D341Med (cell line): ENCODE results near the gene TECPR2.
"Not testable (repeated sequence)": the region's sequence is repeated elsewhere in the genome, so short reads cannot be mapped to it uniquely, and the experiment has no call there.

Source experiments
- DNase-seq: peaks from one replicate; pipeline ENCODE4 v3.0.0; 2012; ENCODE audit warnings: low spot score

TECPR2 gene

DNA sequence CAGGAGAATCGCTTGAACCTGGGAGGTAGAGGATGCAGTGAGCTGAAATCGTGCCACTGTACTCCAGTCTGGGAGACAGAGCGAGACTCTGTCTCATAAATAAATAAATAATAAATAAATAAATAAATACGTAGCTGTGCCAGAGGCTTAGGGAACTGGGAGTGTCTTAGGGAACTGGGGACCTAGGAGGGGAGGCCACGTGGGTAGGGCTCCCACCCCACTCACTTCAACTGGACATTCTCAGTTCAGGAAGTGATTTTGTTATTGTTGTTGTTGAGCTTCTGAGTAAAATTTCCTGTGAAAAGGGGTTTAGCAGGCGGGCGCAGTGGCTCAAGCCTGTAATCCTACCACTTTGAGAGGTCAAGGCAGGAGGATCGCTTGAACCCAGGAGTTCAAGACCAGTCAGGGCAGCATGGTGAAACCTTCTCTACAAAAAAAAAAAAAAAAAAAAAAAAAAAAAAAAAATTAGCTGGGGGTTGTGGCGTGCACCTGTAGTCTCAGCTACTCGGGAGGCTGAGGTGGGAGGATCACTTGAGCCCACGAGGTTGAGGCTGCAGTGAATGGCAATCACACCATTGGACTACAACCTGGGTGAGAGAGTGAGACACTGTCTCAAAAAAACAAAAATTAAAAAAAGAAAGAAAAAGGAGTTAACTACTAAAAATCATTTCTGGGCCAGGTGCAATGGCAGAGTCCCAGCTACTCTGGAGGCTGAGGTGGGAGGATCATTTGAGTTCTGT is 165.9 kb downstream of the TECPR2 start:
- DNase-seq: no peak

DNA sequence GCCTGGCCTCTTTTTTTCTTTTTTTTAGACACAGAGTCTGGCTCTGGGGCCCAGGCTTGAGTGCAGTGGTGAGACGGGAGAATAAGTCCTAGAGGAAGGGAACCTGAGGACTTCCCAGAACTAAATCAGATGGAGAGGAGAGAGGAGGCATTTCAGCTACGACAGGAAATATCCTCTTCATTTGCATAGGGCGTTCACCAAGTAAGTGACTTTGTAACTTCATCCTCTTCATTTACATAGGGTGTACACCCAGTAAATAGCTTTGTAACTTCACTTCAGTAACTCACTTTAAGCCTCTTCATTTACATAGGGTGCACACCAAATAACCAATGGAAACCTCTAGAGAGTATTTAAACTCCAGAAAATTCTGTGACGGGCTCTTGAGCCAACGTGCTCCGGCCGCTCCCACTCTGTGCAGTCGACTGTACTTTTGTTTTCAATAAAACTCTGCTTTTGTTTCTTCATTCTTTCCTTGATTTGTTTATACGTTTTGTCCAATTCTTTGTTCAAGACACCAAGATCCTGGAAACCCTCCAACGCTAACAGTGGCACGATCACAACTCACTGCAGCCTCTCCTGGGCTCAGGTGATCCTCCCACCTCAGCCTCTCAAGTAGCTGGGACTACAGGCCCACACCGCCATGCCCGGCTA is 168.2 kb downstream of the TECPR2 start:
- no peak for DNase-seq

DNA sequence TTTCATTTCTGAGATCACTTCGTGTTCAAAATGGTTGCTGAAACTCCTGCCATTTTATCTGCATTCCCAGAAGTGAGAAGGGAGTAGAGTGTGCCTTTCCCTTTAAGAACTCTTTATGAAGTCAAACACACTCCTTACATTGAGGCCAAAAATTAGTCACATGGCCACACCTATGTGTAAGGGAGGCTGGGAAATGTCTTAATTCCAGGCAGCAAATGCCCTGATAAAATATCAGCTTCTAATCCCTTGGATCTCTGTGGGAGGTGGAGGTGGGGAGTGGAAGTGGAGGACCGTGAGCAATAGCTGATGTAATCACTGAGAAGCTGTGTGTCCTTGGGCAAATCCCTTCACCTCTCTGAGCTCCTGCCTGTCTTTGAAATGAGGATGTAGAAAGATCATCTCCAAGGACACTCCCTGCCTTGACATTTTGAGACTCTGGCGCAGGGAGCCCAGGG is 169.5 kb downstream of the TECPR2 start:
- no peak for DNase-seq

GRCh38 chr14:102537981-102538601 is 175.3 kb downstream of the TECPR2 start:
- no peak for DNase-seq

GRCh38 chr14:102538602-102539543 is 176.1 kb downstream of the TECPR2 start:
- DNase-seq: peak; percentile 36

- DNase-seq: peak; percentile 93
Measured at GRCh38 chr14:102539544-102540314, 177.0 kb downstream of the TECPR2 start.

DNA sequence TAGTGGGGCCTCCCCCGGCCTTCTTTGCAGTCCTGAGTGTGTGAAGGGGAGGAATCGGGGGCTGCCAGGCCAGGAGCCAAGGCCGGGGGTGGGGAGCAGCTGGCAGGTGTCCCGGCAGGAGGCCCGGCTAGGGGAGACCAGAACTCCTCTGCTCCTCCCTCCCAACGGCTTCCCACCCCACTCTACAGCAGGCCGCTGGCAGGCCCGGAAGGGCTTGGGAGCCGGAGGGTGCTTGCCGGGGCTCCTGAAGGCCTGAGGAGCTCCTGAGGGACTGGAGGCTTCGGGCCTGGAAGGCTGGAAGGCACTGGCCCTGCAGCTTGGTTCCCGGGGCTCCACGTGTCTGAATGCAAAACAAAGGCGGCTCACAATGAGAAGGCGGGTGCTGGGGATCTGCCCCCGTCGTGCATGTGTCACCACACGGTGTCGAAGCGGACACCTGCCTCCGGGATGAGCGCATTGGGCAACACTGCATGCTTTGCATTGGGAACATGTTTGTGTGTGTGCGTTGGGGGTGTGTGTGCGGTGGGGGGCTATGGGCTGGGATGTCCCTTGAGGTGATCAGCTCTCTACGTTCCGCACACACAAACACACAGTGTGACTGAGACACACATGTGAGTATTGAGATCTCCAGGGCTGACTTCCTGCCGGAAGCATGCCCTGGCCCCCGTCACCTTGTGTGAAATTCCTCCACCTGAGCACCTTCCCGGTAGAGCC is 177.7 kb downstream of the TECPR2 start:
- DNase-seq: peak; percentile 84

DNA sequence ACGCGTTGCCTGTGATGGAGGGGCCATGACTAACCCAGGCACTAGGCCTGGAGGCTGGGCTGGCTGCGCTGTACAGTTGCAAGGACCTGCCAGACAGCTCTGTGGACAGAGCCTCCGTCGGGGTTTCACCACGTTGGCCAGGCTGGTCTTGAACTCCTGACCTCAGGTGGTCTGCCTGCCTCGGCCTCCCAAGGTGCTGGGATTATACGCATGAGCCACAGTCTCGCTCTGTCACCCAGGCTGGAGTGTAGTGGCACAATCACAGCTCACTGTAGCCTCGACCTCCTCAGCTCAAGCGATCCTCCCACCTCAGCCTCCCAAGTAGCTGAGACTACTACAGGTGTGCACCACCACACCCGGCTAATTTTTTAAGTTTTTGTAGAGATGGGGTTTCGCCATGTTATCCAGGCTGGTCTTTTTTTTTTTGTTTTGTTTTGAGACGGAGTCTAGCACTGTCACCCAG is 178.3 kb downstream of the TECPR2 start:
- DNase-seq: not testable (repeated sequence)

DNA sequence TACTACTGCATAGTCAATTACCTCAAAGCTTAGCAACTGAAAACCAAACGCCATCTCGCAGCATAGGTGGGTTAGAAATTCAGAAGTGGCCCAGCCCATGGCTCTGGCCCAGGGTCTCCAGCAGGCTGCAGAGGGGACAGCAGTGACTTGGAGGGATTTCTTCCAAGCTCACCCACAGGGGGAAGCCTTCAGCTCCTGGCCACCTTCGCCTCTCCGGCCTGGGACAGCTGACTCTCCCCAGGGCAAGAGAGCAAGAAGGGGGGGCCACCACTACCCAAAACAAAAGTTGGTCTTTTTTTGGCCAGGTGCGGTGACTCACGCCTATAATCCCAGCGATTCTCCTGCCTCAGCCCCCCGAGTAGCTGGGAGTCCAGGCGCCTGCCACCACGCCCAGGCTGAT is 179.0 kb downstream of the TECPR2 start:
- DNase-seq: no peak

- DNase-seq: peak; percentile 79
Measured at GRCh38 chr14:102544046-102544746, 181.5 kb downstream of the TECPR2 start.

DNA sequence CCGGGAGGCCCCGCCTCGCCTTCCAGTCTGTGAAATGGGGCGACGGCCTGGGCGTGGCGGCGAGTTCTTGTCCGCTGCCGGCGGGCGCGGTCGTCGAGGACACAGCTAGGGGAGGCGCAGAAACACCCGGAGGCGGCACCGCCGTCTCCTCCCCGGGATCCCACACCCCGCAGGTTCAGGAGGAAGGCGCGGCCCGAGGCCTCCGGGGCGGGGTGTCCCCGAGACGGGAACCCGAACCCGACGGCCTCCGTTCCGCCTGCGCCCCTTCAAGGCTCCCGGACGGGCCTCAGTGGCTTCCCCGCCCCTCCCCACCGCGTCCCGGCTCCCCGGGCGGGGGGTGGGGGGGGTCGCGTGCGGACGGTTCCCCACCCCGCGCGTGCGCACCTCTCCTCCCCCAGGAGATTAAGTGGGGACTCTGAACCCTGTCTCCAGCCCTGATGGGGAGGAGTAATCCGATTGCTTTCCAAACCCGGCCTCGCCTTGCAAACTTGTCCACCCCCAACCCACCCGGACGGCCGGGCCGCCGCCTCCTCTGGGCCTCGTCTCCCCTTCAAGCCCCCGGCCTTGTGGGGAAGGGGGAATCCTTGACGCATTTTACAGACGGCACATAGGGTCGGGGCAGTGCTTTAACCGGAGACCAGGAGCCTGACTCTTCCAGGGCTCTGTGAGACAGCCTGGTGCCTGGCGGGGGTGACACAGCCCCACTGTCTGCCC is 182.2 kb downstream of the TECPR2 start:
- DNase-seq: peak; percentile 86

GRCh38 chr14:102545461-102546265 is 182.9 kb downstream of the TECPR2 start:
- peak; percentile 77 for DNase-seq

- DNase-seq: no peak
Measured at GRCh38 chr14:102548616-102549240, 186.0 kb downstream of the TECPR2 start.

GRCh38 chr14:102550927-102551401 is 188.2 kb downstream of the TECPR2 start:
- DNase-seq: not testable (repeated sequence)
